Eye (tissue), 1 donor: ENCODE results near the gene NDUFAB1.
"Not testable (repeated sequence)": the region's sequence is repeated elsewhere in the genome, so short reads cannot be mapped to it uniquely, and the experiment has no call there.

ENCODE experiments used
- DNase-seq: peaks from one replicate; pipeline ENCODE4 v3.0.0-alpha.2; 2015

The NDUFAB1 gene

DNA sequence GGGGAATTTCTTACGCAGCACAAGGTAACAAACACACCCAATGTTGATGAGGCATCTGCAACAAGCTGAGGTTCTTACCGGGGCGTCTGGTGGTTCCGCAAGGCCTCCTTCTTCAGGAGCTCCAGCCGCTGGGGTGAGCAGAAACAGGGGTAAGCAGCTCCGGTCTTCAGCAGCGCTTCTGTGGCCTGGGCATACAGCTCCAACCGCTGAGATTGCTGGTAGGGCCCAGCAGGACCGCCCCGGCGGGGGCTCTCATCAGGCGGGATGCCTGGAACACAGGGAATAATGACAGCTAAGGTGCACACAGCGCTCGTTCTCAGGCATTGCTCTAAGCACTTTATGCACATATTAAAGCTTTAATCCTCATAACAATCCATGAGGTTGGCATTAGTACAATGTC lies 51.7 kb downstream of the NDUFAB1 start:
- DNase-seq: no peak

DNA sequence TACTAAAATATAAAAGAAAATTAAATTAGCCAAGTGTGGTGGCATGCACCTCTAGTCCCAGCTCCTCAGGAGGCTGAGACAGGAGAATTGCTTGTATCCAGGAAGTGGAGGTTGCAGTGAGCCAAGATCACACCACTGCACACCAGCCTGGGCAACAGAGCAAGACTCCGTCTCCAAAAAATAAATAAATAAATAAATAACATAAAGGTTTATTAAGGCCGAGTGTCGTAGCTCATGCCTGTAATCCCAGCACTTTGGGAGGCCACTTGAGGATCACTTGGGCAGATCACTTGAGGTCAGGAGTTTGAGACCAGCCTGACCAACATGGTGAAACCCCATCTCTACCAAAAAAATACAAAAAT lies 55.3 kb downstream of the NDUFAB1 start:
- DNase-seq: not testable (repeated sequence)

DNA sequence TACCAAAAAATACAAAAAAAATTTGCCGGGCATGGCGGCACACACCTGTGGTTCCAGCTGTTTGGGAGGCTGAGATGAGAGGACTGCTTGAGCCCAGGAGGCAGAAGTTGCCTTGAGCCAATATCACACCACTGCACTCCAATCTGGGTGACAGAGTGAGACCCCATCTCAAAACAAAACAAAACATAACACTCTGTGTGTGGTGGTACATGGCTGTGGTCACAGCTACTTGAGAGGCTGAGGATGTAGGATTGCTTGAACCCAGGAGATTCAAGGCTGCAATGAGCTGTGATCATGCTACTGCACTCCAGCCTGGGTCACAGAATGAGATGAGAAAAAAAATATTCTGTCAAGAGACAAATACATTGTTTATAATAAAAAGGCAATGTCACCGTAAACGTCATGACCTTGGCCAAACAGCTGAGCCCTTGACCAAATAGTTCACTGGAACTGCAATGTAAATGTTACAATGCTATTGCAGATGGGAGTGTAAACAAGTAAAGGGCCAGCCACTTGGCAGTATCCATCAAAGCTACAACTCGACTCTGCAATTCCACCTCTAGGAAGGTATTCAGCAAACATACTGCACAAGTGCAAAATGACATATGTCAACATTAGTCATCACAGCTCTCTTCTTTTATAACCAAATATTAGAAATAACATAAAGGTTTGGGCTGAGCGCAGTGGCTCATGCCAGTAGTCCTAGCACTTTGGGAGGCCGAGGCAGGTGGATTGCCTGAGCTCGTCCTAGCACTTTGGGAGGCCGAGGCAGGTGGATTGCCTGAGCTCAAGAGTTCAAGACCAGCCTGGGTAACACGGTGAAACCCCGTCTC lies 55.9 kb downstream of the NDUFAB1 start:
- no peak for DNase-seq

DNA sequence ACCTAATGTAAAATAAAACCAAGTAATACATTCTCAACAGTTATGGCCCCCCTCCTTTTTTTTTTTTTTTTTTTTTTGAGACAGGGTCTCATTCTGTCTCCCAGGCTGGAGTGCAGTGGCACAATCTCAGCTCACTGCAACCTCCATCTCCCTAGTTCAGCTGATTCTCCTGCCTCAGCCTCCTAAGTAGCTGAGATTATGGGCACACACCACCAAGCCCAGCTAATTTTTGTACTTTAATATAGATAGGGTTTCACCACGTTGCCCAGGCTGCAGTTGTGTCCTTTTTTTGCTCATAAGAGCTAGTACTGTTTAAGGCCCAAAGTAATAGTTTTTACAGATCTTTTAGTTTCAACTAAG lies 57.2 kb downstream of the NDUFAB1 start:
- no peak for DNase-seq

DNA sequence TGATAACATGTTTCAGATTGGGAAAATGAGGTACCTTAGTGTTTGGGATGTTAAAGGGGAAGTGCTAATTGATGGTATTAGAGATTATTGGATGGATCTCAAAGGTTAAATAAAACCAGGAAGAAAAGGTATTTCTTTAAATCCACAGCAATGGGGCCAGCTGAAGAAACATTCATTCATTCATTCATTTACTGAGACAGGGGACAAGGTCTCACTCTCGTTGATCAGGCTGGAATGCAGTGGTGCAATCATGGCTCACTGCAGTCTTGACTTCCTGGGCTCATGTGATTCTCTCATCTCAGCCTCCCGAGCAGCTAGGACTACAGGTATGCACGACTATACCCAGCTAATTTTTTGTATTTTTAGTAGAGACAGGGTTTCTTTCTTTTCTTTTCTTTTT lies 58.7 kb downstream of the NDUFAB1 start:
- no peak for DNase-seq

DNA sequence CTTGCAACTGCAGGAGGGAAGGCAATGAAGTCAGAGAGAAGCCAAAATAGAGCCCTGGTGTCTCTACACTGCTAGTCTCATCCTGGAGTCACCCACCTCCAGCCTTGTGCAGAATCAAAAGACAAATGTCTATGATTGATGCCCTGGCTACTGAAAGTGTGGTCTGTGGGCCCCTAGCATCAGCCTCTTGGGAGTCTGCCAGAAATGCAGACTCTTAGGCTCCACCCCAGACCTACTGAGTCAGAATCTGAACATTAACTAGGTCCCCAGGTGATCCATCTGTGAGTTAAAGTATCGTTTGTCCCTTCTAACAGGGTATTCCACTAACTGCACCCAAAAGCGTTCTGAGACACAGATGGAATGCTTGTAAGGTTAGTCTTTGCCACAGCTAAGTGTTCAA lies 60.2 kb downstream of the NDUFAB1 start:
- no peak for DNase-seq

DNA sequence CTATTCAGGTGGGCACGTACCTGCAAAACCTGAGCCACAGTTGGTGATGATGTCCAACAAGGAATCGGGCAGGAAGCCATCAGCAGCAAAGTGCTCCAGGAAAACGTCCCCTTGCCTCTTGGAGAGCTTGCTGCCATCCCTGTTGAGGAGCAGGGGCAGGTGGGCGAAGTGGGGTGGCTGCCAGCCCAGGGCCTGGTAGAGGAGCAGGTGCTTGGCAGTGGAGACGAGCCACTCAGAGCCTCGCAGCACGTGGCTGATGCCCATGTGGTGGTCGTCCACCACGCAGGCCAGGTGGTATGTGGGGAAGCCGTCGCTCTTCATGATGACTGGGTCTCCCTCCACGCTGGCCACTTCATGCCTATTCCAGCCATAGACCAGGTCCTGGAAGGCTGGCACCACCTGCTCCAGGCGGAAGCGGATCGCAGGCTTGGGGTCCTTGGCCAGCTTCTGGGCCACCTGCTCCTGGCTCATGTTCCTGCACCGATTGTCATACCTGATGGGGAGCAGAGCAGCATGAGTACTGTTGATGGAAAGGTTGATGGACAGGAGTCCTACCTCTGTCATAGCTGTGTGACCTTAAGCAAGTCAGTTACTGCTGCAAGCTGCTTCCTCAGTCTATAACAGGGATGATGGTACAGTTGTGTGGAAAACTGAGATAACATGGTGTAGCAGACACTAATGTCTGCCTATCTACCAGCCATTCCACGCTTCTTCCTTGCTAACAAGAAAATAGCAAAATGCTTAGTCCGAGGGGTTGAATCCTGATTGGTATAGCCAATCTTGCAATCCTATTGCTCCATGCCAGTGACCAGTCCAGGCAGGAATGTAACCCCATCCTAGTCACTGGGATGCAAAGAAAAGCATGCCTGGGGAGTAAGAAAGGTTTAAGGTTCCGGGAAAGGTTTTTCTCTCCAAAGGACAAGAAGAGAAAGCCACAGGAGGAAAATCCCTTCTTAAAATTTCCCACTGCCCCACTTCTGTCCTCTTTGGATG lies 61.0 kb downstream of the NDUFAB1 start:
- DNase-seq: no peak

DNA sequence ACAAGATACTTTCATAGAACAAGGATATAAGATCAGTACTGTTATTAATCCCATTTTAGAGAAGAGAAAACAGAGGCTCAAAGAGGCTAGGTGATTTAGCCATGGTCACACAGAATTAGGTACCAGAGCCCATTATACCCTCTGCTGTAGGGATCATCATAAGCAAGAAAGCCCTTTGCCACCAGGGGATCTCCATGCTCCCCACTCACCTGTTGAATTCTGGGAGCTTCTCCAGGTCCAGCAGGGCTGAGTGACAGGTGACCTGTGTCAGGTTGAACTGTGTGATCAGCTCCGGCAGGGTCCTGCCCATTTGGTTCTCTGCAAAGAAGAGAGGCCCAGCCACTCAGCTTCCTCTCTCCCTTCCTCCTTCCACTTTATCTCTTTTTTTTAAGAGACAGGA lies 63.7 kb downstream of the NDUFAB1 start:
- no peak for DNase-seq
